GM21825 (cell line): ENCODE measurements around the gene PPP1CC.

Experiments
- ATAC-seq: cut with Tn5 transposase; IDR thresholded peaks from one replicate; pipeline ENCODE4 v1.9.1; 2021; ENCODE audit warnings: mild to moderate bottlenecking, moderate library complexity; ENCODE audit not compliant: unreplicated experiment

The PPP1CC gene

GRCh38 chr12:110689281-110690126 is 53.2 kb downstream of the PPP1CC start:
- peak; percentile 51 for ATAC-seq

- ATAC-seq: peak; percentile 30
Measured at GRCh38 chr12:110688446-110689280, 54.0 kb downstream of the PPP1CC start, which contains the start of gene HVCN1. HVCN1 (minus strand) TSS chr12:110689115; CDS start chr12:110683245, 5,870 bp downstream.

GRCh38 chr12:110687396-110688169 is 55.1 kb downstream of the PPP1CC start:
- no peak for ATAC-seq

- ATAC-seq: no peak
Measured at GRCh38 chr12:110686294-110686903, 56.3 kb downstream of the PPP1CC start.

- no peak for ATAC-seq
Measured at GRCh38 chr12:110684312-110684836, 58.3 kb downstream of the PPP1CC start.

GRCh38 chr12:110683888-110684287 is 58.8 kb downstream of the PPP1CC start:
- ATAC-seq: no peak

- ATAC-seq: no peak
Measured at GRCh38 chr12:110680032-110680431, 62.7 kb downstream of the PPP1CC start.

- no peak for ATAC-seq
Measured at GRCh38 chr12:110679201-110679600, 63.5 kb downstream of the PPP1CC start.

- peak; percentile 6 for ATAC-seq
Measured at GRCh38 chr12:110677982-110678381, 64.7 kb downstream of the PPP1CC start.

GRCh38 chr12:110677206-110677911 is 65.3 kb downstream of the PPP1CC start:
- peak; percentile 70 for ATAC-seq

- ATAC-seq: no peak
Measured at GRCh38 chr12:110676171-110676570, 66.5 kb downstream of the PPP1CC start.

GRCh38 chr12:110670161-110670701 is 72.5 kb downstream of the PPP1CC start:
- ATAC-seq: peak; percentile 42
